NCI-H460 (cell line): Measurements from ENCODE around the gene ATXN1. TPM values are rescaled to one million over a fixed set of nuclear protein-coding genes. Genes with fewer than 3 reads are reported as not detected.
A peak's percentile ranks its signal among the peaks of the same experiment; 100 is the strongest.
"Not testable (repeated sequence)": the region's sequence is repeated elsewhere in the genome, so short reads cannot be mapped to it uniquely, and the experiment has no call there.

ENCODE experiments used
- DNase-seq: peaks from one replicate; pipeline ENCODE4 v3.0.0-alpha.2; 2016; ENCODE audit warnings: low read depth; ENCODE audit errors: extremely low read depth
- total RNA-seq: library from RNA; depleted of rRNA; stranded (reverse); fragments of >200 nt; shearing (Covaris generic); gene quantifications from 2 replicates; pipeline ENCODE4 v1.2.3, GENCODE V29; 2014

ATXN1 gene
- total RNA-seq, 1 experiment from 2014 or later, result 20.4 TPM

- DNase-seq, result no peak
Observed at GRCh38 chr6:16471910-16472297, 289.4 kb downstream of the ATXN1 start.

GRCh38 chr6:16471222-16471909 lies 289.9 kb downstream of the ATXN1 start:
- no peak for DNase-seq

- DNase-seq, result no peak
Observed at GRCh38 chr6:16470502-16471221, 290.6 kb downstream of the ATXN1 start.

- DNase-seq, result no peak
Observed at GRCh38 chr6:16468991-16469615, 292.2 kb downstream of the ATXN1 start.

GRCh38 chr6:16466800-16467553 lies 294.3 kb downstream of the ATXN1 start:
- DNase-seq, result no peak

- DNase-seq, result no peak
Observed at GRCh38 chr6:16464045-16464444, 297.2 kb downstream of the ATXN1 start.

GRCh38 chr6:16463246-16463645 lies 298.0 kb downstream of the ATXN1 start:
- not testable (repeated sequence) for DNase-seq

- DNase-seq, result no peak
Observed at GRCh38 chr6:16461491-16461890, 299.8 kb downstream of the ATXN1 start.

- not testable (repeated sequence) for DNase-seq
Observed at GRCh38 chr6:16459472-16459871, 301.8 kb downstream of the ATXN1 start.

GRCh38 chr6:16452348-16452747 lies 308.9 kb downstream of the ATXN1 start:
- DNase-seq, result no peak

- DNase-seq, result no peak
Observed at GRCh38 chr6:16450821-16451220, 310.4 kb downstream of the ATXN1 start.

GRCh38 chr6:16450285-16450684 lies 311.0 kb downstream of the ATXN1 start:
- DNase-seq, result no peak

- DNase-seq, result no peak
Observed at GRCh38 chr6:16446273-16446672, 315.0 kb downstream of the ATXN1 start.

GRCh38 chr6:16442031-16442430 lies 319.2 kb downstream of the ATXN1 start:
- no peak for DNase-seq

- DNase-seq, result no peak
Observed at GRCh38 chr6:16441262-16441661, 320.0 kb downstream of the ATXN1 start.

- DNase-seq, result no peak
Observed at GRCh38 chr6:16440636-16441212, 320.5 kb downstream of the ATXN1 start.

- DNase-seq, result peak; percentile 80
Observed at GRCh38 chr6:16438718-16439591, 322.3 kb downstream of the ATXN1 start.

- DNase-seq, result no peak
Observed at GRCh38 chr6:16437984-16438383, 323.3 kb downstream of the ATXN1 start.

- no peak for DNase-seq
Observed at GRCh38 chr6:16437095-16437494, 324.2 kb downstream of the ATXN1 start.

- no peak for DNase-seq
Observed at GRCh38 chr6:16436550-16436949, 324.7 kb downstream of the ATXN1 start.
